K562 (cell line): ENCODE data around the gene ZNF480. TPM values are rescaled to one million over a fixed set of nuclear protein-coding genes. Genes with fewer than 3 reads are reported as not detected.
A peak's percentile ranks its signal among the peaks of the same experiment; 100 is the strongest.

Experiments
- ARID3B ChIP-seq: fragments of 250-450 bp; sonication (Bioruptor Pico); IDR thresholded peaks from 2 replicates; pipeline ENCODE4 v1.4.0; 2020; ENCODE audit warnings: borderline replicate concordance
- BHLHE40 ChIP-seq: IDR thresholded peaks from 2 replicates; pipeline ENCODE4 v1.6.1; 2011; ENCODE audit warnings: low read length, improper control_type of control experiment
- CBFA2T2 ChIP-seq: fragments of 450-650 bp; conservative IDR thresholded peaks from 2 replicates; pipeline ENCODE4 v1.6.1; 2017; ENCODE audit warnings: mild to moderate bottlenecking
- HBP1 ChIP-seq: fragments of 450-650 bp; formaldehyde crosslinking; IDR thresholded peaks from 2 replicates; pipeline ENCODE4 v1.4.0; 2022; ENCODE audit warnings: missing genetic modification characterization
- HIVEP1 ChIP-seq: fragments of 250-450 bp; sonication (Bioruptor Pico); IDR thresholded peaks from 2 replicates; pipeline ENCODE4 v1.4.0; 2020; ENCODE audit warnings: mild to moderate bottlenecking
- KHSRP ChIP-seq: fragments of 450-650 bp; IDR thresholded peaks from 2 replicates; pipeline ENCODE4 v1.6.1; 2017
- MYC ChIP-seq, 2 experiments: fragments of 250-450 bp in 1 of 2; sonication (Bioruptor Pico) in 1 of 2; IDR thresholded peaks; 2 replicates each; pipeline versions ENCODE4 v1.5.1 to v1.6.1; 2012 to 2021; ENCODE audit warnings: low read depth in 2 of 2, borderline replicate concordance in 1 of 2, improper control_type of control experiment in 1 of 2, low read length in 1 of 2, mild to moderate bottlenecking in 1 of 2, moderate library complexity in 1 of 2
- NR2C1 ChIP-seq, 2 experiments: fragments of 450-650 bp; IDR thresholded peaks; 2 replicates each; pipeline ENCODE4 v1.6.1; 2017; ENCODE audit warnings: mild to moderate bottlenecking in 2 of 2, antibody characterized with exemption in 1 of 2, inconsistent platforms in 1 of 2, missing compliant biosample characterization in 1 of 2, missing genetic modification characterization in 1 of 2
- TCF7 ChIP-seq: sonication (generic); IDR thresholded peaks from 2 replicates; pipeline ENCODE4 v1.6.1; 2016; ENCODE audit warnings: antibody characterized with exemption, borderline replicate concordance
- THRAP3 ChIP-seq: fragments of 450-650 bp; IDR thresholded peaks from 2 replicates; pipeline ENCODE4 v1.6.1; 2016; ENCODE audit warnings: mild to moderate bottlenecking, inconsistent platforms, borderline replicate concordance
- ZNF143 ChIP-seq: sonication (generic); formaldehyde crosslinking; IDR thresholded peaks from 2 replicates; pipeline ENCODE4 v1.9.0; 2022; ENCODE audit warnings: mild to moderate bottlenecking, missing genetic modification reagents
- ZNF354B ChIP-seq: fragments of 250-450 bp; sonication (Bioruptor Pico); IDR thresholded peaks from 2 replicates; pipeline ENCODE4 v1.4.0; 2020
- polyA plus RNA-seq, 8 experiments: library from polyadenylated mRNA; depleted of rRNA in 4 of 8; stranded (reverse) in 5 of 8; unstranded in 3 of 8; fragments of >200 nt; fragmentation: Nextera tagmentation in 2 of 8; fragmentation: Illumina TruSeq in 1 of 8; extraction: Ambion mirVana in 2 of 8; extraction: Trizol in 1 of 8; gene quantifications; 2 replicates each; pipeline versions ENCODE4 v1.2.1 to v1.2.3, GENCODE V29; 2011 to 2014; ENCODE audit warnings: inconsistent platforms in 1 of 8, missing spikeins in 1 of 8
- total RNA-seq, 7 experiments: library from RNA; depleted of rRNA in 6 of 7; stranded (reverse); fragments of >200 nt in 6 of 7; fragmentation: Illumina TruSeq in 2 of 7; extraction: Trizol in 2 of 7; gene quantifications; 2 replicates each; pipeline versions ENCODE4 v1.2.1 to v1.2.3, GENCODE V29; 2011 to 2021; ENCODE audit warnings: low replicate concordance in 1 of 7
- TF ChIP-seq, protein P1 (sequence below): fragments of 450-650 bp; IDR thresholded peaks from 2 replicates; pipeline ENCODE4 v1.6.1; 2016; ENCODE audit warnings: mild to moderate bottlenecking, moderate library complexity

Gene ZNF480
- total and polyA plus RNA-seq, 9 of the 15 experiments (the other 6 are each of a cell fraction or from before 2014, with no cell fraction given) = 10.4 to 31.1 (median 22.3) TPM

- TF ChIP-seq, protein P1, sequence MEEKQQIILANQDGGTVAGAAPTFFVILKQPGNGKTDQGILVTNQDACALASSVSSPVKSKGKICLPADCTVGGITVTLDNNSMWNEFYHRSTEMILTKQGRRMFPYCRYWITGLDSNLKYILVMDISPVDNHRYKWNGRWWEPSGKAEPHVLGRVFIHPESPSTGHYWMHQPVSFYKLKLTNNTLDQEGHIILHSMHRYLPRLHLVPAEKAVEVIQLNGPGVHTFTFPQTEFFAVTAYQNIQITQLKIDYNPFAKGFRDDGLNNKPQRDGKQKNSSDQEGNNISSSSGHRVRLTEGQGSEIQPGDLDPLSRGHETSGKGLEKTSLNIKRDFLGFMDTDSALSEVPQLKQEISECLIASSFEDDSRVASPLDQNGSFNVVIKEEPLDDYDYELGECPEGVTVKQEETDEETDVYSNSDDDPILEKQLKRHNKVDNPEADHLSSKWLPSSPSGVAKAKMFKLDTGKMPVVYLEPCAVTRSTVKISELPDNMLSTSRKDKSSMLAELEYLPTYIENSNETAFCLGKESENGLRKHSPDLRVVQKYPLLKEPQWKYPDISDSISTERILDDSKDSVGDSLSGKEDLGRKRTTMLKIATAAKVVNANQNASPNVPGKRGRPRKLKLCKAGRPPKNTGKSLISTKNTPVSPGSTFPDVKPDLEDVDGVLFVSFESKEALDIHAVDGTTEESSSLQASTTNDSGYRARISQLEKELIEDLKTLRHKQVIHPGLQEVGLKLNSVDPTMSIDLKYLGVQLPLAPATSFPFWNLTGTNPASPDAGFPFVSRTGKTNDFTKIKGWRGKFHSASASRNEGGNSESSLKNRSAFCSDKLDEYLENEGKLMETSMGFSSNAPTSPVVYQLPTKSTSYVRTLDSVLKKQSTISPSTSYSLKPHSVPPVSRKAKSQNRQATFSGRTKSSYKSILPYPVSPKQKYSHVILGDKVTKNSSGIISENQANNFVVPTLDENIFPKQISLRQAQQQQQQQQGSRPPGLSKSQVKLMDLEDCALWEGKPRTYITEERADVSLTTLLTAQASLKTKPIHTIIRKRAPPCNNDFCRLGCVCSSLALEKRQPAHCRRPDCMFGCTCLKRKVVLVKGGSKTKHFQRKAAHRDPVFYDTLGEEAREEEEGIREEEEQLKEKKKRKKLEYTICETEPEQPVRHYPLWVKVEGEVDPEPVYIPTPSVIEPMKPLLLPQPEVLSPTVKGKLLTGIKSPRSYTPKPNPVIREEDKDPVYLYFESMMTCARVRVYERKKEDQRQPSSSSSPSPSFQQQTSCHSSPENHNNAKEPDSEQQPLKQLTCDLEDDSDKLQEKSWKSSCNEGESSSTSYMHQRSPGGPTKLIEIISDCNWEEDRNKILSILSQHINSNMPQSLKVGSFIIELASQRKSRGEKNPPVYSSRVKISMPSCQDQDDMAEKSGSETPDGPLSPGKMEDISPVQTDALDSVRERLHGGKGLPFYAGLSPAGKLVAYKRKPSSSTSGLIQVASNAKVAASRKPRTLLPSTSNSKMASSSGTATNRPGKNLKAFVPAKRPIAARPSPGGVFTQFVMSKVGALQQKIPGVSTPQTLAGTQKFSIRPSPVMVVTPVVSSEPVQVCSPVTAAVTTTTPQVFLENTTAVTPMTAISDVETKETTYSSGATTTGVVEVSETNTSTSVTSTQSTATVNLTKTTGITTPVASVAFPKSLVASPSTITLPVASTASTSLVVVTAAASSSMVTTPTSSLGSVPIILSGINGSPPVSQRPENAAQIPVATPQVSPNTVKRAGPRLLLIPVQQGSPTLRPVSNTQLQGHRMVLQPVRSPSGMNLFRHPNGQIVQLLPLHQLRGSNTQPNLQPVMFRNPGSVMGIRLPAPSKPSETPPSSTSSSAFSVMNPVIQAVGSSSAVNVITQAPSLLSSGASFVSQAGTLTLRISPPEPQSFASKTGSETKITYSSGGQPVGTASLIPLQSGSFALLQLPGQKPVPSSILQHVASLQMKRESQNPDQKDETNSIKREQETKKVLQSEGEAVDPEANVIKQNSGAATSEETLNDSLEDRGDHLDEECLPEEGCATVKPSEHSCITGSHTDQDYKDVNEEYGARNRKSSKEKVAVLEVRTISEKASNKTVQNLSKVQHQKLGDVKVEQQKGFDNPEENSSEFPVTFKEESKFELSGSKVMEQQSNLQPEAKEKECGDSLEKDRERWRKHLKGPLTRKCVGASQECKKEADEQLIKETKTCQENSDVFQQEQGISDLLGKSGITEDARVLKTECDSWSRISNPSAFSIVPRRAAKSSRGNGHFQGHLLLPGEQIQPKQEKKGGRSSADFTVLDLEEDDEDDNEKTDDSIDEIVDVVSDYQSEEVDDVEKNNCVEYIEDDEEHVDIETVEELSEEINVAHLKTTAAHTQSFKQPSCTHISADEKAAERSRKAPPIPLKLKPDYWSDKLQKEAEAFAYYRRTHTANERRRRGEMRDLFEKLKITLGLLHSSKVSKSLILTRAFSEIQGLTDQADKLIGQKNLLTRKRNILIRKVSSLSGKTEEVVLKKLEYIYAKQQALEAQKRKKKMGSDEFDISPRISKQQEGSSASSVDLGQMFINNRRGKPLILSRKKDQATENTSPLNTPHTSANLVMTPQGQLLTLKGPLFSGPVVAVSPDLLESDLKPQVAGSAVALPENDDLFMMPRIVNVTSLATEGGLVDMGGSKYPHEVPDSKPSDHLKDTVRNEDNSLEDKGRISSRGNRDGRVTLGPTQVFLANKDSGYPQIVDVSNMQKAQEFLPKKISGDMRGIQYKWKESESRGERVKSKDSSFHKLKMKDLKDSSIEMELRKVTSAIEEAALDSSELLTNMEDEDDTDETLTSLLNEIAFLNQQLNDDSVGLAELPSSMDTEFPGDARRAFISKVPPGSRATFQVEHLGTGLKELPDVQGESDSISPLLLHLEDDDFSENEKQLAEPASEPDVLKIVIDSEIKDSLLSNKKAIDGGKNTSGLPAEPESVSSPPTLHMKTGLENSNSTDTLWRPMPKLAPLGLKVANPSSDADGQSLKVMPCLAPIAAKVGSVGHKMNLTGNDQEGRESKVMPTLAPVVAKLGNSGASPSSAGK = peak; percentile 30
- TF ChIP-seq HIVEP1 (CRISPR knock-in tag) = no peak
- no peak for TF ChIP-seq ZNF354B
- no peak for TF ChIP-seq HBP1 (CRISPR knock-in tag)
- TF ChIP-seq THRAP3 = no peak
- no peak for TF ChIP-seq ARID3B (CRISPR knock-in tag)
- TF ChIP-seq CBFA2T2 = no peak
- no peak for TF ChIP-seq BHLHE40
- no peak for TF ChIP-seq KHSRP
- peak; percentile 69 for TF ChIP-seq NR2C1 (IDR thresholded peaks at IDR 0.05)
- peak; percentile 74 for TF ChIP-seq NR2C1 (tag; IDR thresholded peaks at IDR 0.05)
- peak; percentile 82 for TF ChIP-seq MYC (IDR thresholded peaks at IDR 0.05; ENCODE audit: low read depth, low read length)
- no peak; the same call in 1 of the 2 replicates for TF ChIP-seq MYC (CRISPR knock-in tag; IDR thresholded peaks at IDR 0.05; ENCODE audit: borderline replicate concordance, low read depth)
- no peak; the same call in 1 of the 2 replicates for TF ChIP-seq ZNF143 (CRISPR knock-in tag)
- TF ChIP-seq TCF7 = no peak
These were observed at the start of gene ZNF480 (continued) for GRCh38 chr19:52296773-52297600.
